Vagina (tissue), 2 donors: Measurements from ENCODE around the gene NME8. TPM values are rescaled to one million over a fixed set of nuclear protein-coding genes. Genes with fewer than 3 reads are reported as not detected.

Experiments used
- DNase-seq, 2 donors: peaks; one replicate each; pipeline ENCODE4 v3.0.0-alpha.2; 2017; ENCODE audit errors: extremely low spot score in 2 of 2
- H3K27ac ChIP-seq: fragments of 200-600 bp; sonication (generic); one replicate; pipeline ENCODE4 v1.5.1; 2019
- H3K27me3 ChIP-seq: fragments of 200-600 bp; sonication (generic); one replicate; pipeline ENCODE4 v1.5.1; 2019
- H3K36me3 ChIP-seq, 2 donors: fragments of 200-600 bp; sonication (generic); one replicate each; pipeline ENCODE4 v1.5.1; 2017 to 2019
- H3K4me1 ChIP-seq: fragments of 200-600 bp; sonication (generic); one replicate; pipeline ENCODE4 v1.5.1; 2019
- H3K4me3 ChIP-seq, 2 donors: fragments of 200-600 bp; sonication (generic); 1 replicate in 1 of 2; 2 replicates in 1 of 2; pipeline ENCODE4 v1.5.1; 2016 to 2019
- H3K9me3 ChIP-seq: fragments of 200-600 bp; sonication (generic); one replicate; pipeline ENCODE4 v1.5.1; 2019
- CTCF ChIP-seq, 3 experiments: fragments of 450-650 bp in 2 of 3; fragments of 200-600 bp in 1 of 3; sonication (generic) in 1 of 3; IDR thresholded peaks; one replicate each; pipeline ENCODE4 v1.5.1; 2017 to 2019; ENCODE audit warnings: antibody characterized with exemption in 3 of 3, mild to moderate bottlenecking in 2 of 3, moderate library complexity in 2 of 3
- POLR2A ChIP-seq, 2 donors: fragments of 450-650 bp; IDR thresholded peaks; one replicate each; pipeline ENCODE4 v1.6.1; 2017; ENCODE audit warnings: antibody characterized with exemption in 2 of 2, mild to moderate bottlenecking in 2 of 2, moderate library complexity in 2 of 2
- POLR2AphosphoS5 ChIP-seq, 2 donors: sonication (generic); formaldehyde crosslinking; IDR thresholded peaks; one replicate each; pipeline ENCODE4 v1.9.0; 2017; ENCODE audit warnings: antibody characterized with exemption in 2 of 2, mild to moderate bottlenecking in 2 of 2, low read depth in 1 of 2; ENCODE audit not compliant: insufficient read depth in 1 of 2
- intact Hi-C: fragments of 100-400 bp; cut with DNase I; formaldehyde crosslinking; loops from one replicate; pipeline ENCODE4 v1.15.1; 2023
- total RNA-seq: library from RNA; depleted of rRNA; stranded (reverse); fragments of >200 nt; gene quantifications from one replicate; pipeline ENCODE4 v1.2.3, GENCODE V29; 2016

Gene NME8
- total RNA-seq, 1 donor from 2014 or later = not detected

GRCh38 chr7:37925620-37926019, 77.2 kb downstream of the NME8 start:
- H3K4me3 ChIP-seq = no peak overlapping the region
- no peaks in the 10 kb centered on the region for H3K36me3 ChIP-seq
- H3K4me1 ChIP-seq = peaks cover 12% of the 10 kb centered on the region
- H3K9me3 ChIP-seq = no peaks in the 10 kb centered on the region
- TF ChIP-seq POLR2A (IDR thresholded peaks at IDR 0.05) (no peak), CTCF (IDR thresholded peaks at IDR 0.05) (no peak), POLR2AphosphoS5 (IDR thresholded peaks at IDR 0.05; ENCODE audit: insufficient read depth in 1 of 2, low read depth in 1 of 2) (no peak)
- no peaks in the 10 kb centered on the region for H3K27me3 ChIP-seq
- intact Hi-C loops = no loop called here
- H3K27ac ChIP-seq = peak overlapping the region; percentile 7
- DNase-seq = no peak

GRCh38 chr7:37927773-37928444, 79.5 kb downstream of the NME8 start:
- H3K27me3 ChIP-seq = no peaks in the 10 kb centered on the region
- no peaks in the 10 kb centered on the region for H3K9me3 ChIP-seq
- peaks cover 24% of the 10 kb centered on the region for H3K4me1 ChIP-seq
- TF ChIP-seq POLR2AphosphoS5 (IDR thresholded peaks at IDR 0.05; ENCODE audit: insufficient read depth in 1 of 2, low read depth in 1 of 2) = no peak
- TF ChIP-seq CTCF (IDR thresholded peaks at IDR 0.05) = no peak
- TF ChIP-seq POLR2A (IDR thresholded peaks at IDR 0.05) = no peak
- intact Hi-C loops = no loop called here
- DNase-seq = no peak
- no peaks in the 10 kb centered on the region for H3K36me3 ChIP-seq
- no peak overlapping the region for H3K4me3 ChIP-seq
- H3K27ac ChIP-seq = peak overlapping the region; percentile 79

GRCh38 chr7:37928878-37929277, 80.5 kb downstream of the NME8 start:
- intact Hi-C loops = no loop called here
- TF ChIP-seq CTCF (IDR thresholded peaks at IDR 0.05) = no peak
- TF ChIP-seq POLR2A (IDR thresholded peaks at IDR 0.05) = no peak
- no peak for TF ChIP-seq POLR2AphosphoS5 (IDR thresholded peaks at IDR 0.05; ENCODE audit: insufficient read depth in 1 of 2, low read depth in 1 of 2)
- Histone ChIP-seq H3K27me3 (no peaks in the 10 kb centered on the region), H3K27ac (peak overlapping the region; percentile 79), H3K36me3 (no peaks in the 10 kb centered on the region), H3K4me1 (peaks cover 24% of the 10 kb centered on the region), H3K9me3 (no peaks in the 10 kb centered on the region), H3K4me3 (no peak overlapping the region)
- no peak for DNase-seq

- Histone ChIP-seq H3K27me3 (no peaks in the 10 kb centered on the region), H3K9me3 (no peaks in the 10 kb centered on the region), H3K27ac (peak overlapping the region; percentile 79), H3K4me3 (peak overlapping the region in 1 of 2 donors; percentile 9), H3K36me3 (no peaks in the 10 kb centered on the region), H3K4me1 (peaks cover 24% of the 10 kb centered on the region)
- DNase-seq = no peak
- peak in 1 of 2 donors; percentile 15 for TF ChIP-seq POLR2AphosphoS5 (IDR thresholded peaks at IDR 0.05; ENCODE audit: insufficient read depth in 1 of 2, low read depth in 1 of 2)
- TF ChIP-seq POLR2A (IDR thresholded peaks at IDR 0.05) = no peak
- intact Hi-C loops = no loop called here
Measured at GRCh38 chr7:37930226-37930948, 82.0 kb downstream of the NME8 start.

- H3K4me3 ChIP-seq = no peak overlapping the region
- intact Hi-C loops = no loop called here
- H3K4me1 ChIP-seq = peaks cover 24% of the 10 kb centered on the region
- no peak for DNase-seq
- H3K9me3 ChIP-seq = no peaks in the 10 kb centered on the region
- TF ChIP-seq CTCF (IDR thresholded peaks at IDR 0.05) (no peak), POLR2A (IDR thresholded peaks at IDR 0.05) (no peak), POLR2AphosphoS5 (IDR thresholded peaks at IDR 0.05; ENCODE audit: insufficient read depth in 1 of 2, low read depth in 1 of 2) (no peak)
- H3K36me3 ChIP-seq = no peaks in the 10 kb centered on the region
- peak overlapping the region; percentile 79 for H3K27ac ChIP-seq
- H3K27me3 ChIP-seq = no peaks in the 10 kb centered on the region
Measured at GRCh38 chr7:37932543-37932942, 84.1 kb downstream of the NME8 start.
